Posterior vena cava (tissue), 2 donors: ENCODE data around the gene CHST11. TPM values are rescaled to one million over a fixed set of nuclear protein-coding genes. Genes with fewer than 3 reads are reported as not detected.

Experiments used
- DNase-seq: peaks from one replicate; pipeline ENCODE4 v3.0.0-alpha.2; 2020; ENCODE audit warnings: low spot score
- intact Hi-C, 2 donors: fragments of 100-400 bp; cut with DNase I; formaldehyde crosslinking; loops; one replicate each; pipeline versions ENCODE4 v1.14.1 to v1.14.2; 2022 to 2023
- total RNA-seq, 2 donors: library from RNA; stranded (reverse); fragmentation: NEBNext Ultra II Directional; extraction: Animal tissue kit (Norgen Biotek cat#: 25700); gene quantifications; one replicate each; pipeline ENCODE4 v1.2.1, GENCODE V29; 2021
- donor health status: DM: yes; HTN: yes; CAD: no.
- donor health status: DM: yes; HTN: yes; CAD: no.

Gene CHST11
- total RNA-seq, 2 donors from 2014 or later = 17.1 to 17.4 TPM

DNA sequence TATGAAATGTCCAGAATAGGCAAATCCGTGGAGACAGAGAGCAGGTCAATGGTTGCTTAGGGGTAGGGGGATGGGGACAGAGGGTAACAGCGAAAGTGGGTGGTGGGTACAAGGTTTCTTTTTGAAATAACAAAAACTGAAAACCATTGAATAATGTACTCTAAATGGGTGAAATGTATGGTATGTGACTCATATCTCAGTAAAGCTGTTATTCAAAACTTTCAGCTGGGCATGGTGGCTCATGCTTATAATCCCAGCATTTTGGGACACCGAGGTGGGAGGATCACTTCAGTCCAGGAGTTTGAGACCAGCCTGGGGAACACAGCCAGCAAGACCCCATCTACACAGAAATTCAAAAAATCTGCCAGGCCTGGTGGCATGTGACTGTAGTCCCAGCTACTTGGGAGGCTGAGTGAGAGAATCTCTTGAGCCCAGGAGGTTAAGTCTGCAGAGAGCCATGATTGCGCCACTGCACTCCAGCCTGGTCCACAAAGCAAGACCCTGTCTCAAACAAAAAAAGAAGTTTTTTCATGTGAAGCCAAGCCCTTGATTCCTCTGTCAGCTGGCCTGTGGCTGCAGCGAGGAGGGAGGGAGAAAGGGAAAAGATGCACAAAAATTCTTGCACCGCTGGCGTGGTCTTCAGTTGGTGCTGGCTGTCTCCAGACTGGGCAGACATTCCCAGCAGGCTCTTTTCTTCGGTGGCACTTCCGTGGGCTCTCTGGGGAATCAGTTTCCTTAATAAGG, 253.1 kb downstream of the CHST11 start:
- no peak for DNase-seq
- intact Hi-C loops = no loop called here

- DNase-seq = no peak
- intact Hi-C loops = no loop called here
Observed at GRCh38 chr12:104710940-104711689, 254.4 kb downstream of the CHST11 start.

- no peak for DNase-seq
- intact Hi-C loops = no loop called here
Observed at GRCh38 chr12:104712477-104712876, 255.7 kb downstream of the CHST11 start.

GRCh38 chr12:104712968-104713367, 256.2 kb downstream of the CHST11 start:
- DNase-seq = no peak
- intact Hi-C loops = no loop called here

- DNase-seq = no peak
- intact Hi-C loops = no loop called here
Observed at GRCh38 chr12:104713444-104713843, 256.7 kb downstream of the CHST11 start.

GRCh38 chr12:104714369-104714768, 257.6 kb downstream of the CHST11 start:
- no peak for DNase-seq

GRCh38 chr12:104716172-104716571, 259.4 kb downstream of the CHST11 start:
- no peak for DNase-seq
- intact Hi-C loops = no loop called here

More at GRCh38 chr12:104714369-104714768, 257.6 kb downstream of the CHST11 start:
- intact Hi-C loops = no loop called here

DNA sequence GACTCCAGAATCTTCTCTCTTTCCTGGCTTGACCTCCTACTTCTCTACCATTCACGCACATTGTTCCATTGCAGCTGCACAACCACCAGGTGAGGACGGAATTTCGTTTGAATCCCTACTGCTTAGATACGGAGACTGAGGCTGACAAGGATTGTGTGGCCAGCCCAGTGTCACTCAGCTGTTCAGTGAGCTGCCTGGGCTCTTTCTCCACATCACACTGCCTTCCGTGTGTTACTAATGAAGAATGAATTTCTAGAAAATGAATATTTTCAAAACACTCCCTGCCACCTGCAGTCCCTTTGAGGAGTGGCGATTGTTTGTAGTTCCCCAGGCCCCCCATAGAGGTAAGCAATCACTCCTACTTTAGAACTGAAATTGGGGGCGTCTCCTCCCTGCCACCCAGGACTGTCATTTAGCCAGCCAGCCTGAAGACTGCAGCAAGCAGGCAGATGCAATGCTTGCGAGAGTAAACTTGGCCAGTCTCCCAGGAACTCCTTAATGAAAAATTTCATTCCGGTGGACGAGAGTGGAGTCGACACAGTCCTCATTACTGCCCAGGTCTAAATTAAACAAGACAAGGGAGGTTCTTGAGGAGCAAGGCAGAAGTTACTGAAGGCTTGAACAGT, 261.7 kb downstream of the CHST11 start:
- no peak for DNase-seq
- intact Hi-C loops = no loop called here

- intact Hi-C loops = no loop called here
- DNase-seq = no peak
Observed at GRCh38 chr12:104719700-104720338, 263.1 kb downstream of the CHST11 start.

DNA sequence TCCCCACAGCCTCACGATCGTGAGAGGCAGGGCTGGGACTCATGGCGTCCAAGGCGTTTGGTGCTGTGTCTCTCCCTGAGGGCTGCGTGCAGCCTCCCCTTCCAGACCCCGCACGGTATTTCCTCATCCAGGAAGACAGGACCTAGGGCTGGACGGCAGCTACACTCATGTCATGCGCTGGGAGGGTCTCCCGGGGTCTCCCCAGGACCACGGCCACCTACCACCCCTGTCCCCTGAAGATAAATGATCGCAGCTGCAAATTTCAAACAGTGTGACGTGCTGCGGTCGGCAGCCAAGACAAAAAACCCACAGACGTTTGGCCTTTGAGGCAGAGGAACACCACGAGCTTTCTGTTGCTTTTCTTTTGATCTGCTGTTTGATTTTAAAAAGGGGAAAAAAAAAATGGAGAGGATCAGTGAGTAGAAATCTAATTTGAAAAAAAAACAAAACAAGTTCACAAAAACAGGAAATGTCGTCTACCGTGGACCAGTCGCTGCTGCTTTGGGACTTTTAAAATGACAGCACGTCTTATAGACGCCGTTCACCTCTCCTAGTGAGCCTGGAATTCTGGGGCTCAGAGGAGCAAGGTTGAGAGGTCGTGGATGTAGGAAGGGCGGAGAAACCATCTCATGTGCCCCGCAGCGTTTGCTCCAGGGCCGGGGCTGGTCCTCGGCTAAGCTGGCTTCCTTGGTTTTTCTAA, 263.7 kb downstream of the CHST11 start:
- intact Hi-C loops = no loop called here
- DNase-seq = no peak

DNA sequence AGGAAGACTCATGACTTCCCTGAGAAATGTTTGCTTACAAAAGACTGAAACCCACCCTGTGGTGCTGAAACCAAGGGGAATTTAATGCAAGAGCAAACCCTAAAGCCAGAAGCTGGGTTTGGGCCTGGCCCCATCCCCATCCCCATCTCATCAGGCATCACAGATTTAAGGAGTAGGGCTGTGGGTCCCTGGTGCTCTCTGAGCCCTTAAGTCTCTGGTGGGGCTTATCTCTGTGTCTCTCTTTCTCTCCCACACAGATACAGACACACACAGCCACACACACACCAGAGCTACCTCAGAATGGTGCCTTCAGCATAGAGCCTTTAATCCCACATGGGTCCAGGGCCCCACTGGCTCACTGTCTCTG, 264.3 kb downstream of the CHST11 start:
- no peak for DNase-seq
- intact Hi-C loops = no loop called here

GRCh38 chr12:104721936-104722335, 265.2 kb downstream of the CHST11 start:
- intact Hi-C loops = no loop called here
- DNase-seq = no peak

GRCh38 chr12:104722601-104723534, 266.1 kb downstream of the CHST11 start:
- DNase-seq = no peak
- intact Hi-C loops = no loop called here

DNA sequence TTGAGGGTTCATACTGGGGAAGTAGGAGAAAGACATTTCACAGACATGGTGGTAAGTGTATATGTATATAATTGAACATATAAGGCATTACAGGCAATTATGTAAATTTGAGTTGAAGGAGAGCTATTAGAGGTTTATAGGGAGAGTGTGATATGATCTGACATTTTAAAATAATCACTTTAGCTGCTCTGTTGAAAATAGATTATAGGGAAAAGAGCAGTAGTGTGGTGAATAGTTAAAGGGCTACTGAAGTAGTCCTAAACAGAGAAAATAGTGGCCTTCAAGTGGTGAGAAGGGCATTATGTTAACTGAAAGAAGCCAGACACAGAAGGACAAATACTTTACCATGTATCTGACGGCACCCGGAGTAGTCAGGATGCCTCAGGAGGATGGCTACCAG, 267.1 kb downstream of the CHST11 start:
- intact Hi-C loops = no loop called here
- no peak for DNase-seq

GRCh38 chr12:104724992-104725585, 268.3 kb downstream of the CHST11 start:
- no peak for DNase-seq
- intact Hi-C loops = no loop called here

- intact Hi-C loops = no loop called here
- no peak for DNase-seq
Observed at GRCh38 chr12:104725610-104726009, 268.9 kb downstream of the CHST11 start.

- intact Hi-C loops = no loop called here
Observed at GRCh38 chr12:104727726-104728465, 271.1 kb downstream of the CHST11 start.

More at GRCh38 chr12:104727726-104728465, 271.1 kb downstream of the CHST11 start:
- DNase-seq = no peak
